Right lobe of liver (tissue), 4 donors: Measurements from ENCODE around the gene TNS4.

ENCODE experiments used
- CTCF ChIP-seq, 4 donors: fragments of 200-600 bp in 3 of 4; fragments of 450-650 bp in 1 of 4; IDR thresholded peaks; one replicate each; pipeline versions ENCODE4 v1.5.1 to v1.8.0; 2016 to 2022; ENCODE audit warnings: antibody characterized with exemption in 4 of 4, mild to moderate bottlenecking in 2 of 4
- POLR2A ChIP-seq: fragments of 450-650 bp; IDR thresholded peaks from one replicate; pipeline ENCODE4 v1.6.1; 2017; ENCODE audit warnings: antibody characterized with exemption, mild to moderate bottlenecking
- donor health status: DM: no; HTN: no; CAD: no.
- donor health status: DM: no; HTN: no; CAD: no.
- donor health status: DM: no; HTN: yes; CAD: no.

GRCh38 chr17:40458851-40459482 is 42.5 kb downstream of the TNS4 start:
- no peak for TF ChIP-seq POLR2A
- no peak for TF ChIP-seq CTCF (IDR thresholded peaks at IDR 0.05)
